Left kidney (tissue), 2 donors: Measurements from ENCODE around the gene TAOK1. TPM values are rescaled to one million over a fixed set of nuclear protein-coding genes. Genes with fewer than 3 reads are reported as not detected.

Source experiments
- DNase-seq: peaks from one replicate; pipeline ENCODE4 v3.0.0-alpha.2; 2013
- polyA plus RNA-seq: library from polyadenylated mRNA; unstranded; fragments of 120-200 nt; gene quantifications from one replicate; pipeline ENCODE4 v1.2.1, GENCODE V29; 2013; ENCODE audit not compliant: insufficient read length

Gene TAOK1
- polyA plus RNA-seq, 1 donor = 56.2 TPM

DNA sequence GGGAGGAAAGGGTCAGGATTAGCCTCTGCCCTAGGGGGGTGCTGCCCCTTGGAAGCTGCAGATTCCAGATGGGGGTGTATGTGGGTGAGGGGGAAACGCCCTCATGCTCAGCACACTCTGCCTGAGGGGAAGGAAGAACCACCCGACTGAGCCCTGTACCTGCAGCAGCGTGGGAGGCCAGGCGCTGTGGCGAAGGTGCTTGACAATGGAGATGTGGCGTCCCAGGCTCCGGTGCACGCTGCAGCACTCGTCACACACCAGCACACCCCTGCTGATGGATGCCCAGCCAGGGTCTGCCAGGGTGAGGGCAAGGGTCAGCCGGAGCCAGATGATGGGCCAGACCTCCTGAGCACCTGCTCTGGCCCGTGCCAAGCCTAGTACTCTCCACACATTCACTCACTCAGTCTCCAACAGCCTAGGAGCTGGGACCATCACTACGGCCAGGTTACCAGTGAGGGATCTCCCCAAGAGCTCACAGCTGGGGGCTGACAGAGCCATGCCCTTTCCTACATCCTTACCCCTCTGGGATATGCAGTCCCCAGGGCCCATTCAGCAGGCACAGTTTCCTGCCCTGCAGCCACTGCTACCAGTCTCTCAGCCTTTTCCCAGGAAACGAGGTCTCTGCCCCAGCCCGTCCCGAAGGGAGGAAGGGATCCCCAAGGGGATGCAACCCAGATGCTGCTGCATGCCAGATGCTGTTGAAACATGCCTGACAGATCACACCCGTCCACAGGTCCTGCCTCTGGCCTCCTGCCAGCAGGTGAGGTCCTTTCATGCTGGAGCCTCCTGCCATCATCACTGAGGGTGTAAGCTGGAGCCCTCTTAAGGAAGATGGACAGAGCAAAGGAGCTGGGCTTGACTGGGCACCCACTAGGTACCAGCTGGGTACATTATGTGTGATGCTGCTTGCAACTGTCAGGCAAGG, 193.4 kb downstream of the TAOK1 start:
- DNase-seq = no peak

- no peak for DNase-seq
These were observed 194.4 kb downstream of the TAOK1 start for GRCh38 chr17:29584452-29585079.

GRCh38 chr17:29585080-29585751, 195.1 kb downstream of the TAOK1 start:
- DNase-seq = no peak

- DNase-seq = no peak
These were observed 196.7 kb downstream of the TAOK1 start for GRCh38 chr17:29586676-29587469.

GRCh38 chr17:29587591-29587990, 197.4 kb downstream of the TAOK1 start:
- DNase-seq = no peak

- DNase-seq = no peak
These were observed 197.9 kb downstream of the TAOK1 start for GRCh38 chr17:29588017-29588561.

- no peak for DNase-seq
These were observed 198.6 kb downstream of the TAOK1 start for GRCh38 chr17:29588562-29589411.

- DNase-seq = peak; percentile 89
These were observed 199.6 kb downstream of the TAOK1 start, which contains the start of gene GIT1 for GRCh38 chr17:29589524-29590410. TSS of gene GIT1 (minus strand) at chr17:29589648. CDS start at chr17:29589378, 270 bp downstream.

DNA sequence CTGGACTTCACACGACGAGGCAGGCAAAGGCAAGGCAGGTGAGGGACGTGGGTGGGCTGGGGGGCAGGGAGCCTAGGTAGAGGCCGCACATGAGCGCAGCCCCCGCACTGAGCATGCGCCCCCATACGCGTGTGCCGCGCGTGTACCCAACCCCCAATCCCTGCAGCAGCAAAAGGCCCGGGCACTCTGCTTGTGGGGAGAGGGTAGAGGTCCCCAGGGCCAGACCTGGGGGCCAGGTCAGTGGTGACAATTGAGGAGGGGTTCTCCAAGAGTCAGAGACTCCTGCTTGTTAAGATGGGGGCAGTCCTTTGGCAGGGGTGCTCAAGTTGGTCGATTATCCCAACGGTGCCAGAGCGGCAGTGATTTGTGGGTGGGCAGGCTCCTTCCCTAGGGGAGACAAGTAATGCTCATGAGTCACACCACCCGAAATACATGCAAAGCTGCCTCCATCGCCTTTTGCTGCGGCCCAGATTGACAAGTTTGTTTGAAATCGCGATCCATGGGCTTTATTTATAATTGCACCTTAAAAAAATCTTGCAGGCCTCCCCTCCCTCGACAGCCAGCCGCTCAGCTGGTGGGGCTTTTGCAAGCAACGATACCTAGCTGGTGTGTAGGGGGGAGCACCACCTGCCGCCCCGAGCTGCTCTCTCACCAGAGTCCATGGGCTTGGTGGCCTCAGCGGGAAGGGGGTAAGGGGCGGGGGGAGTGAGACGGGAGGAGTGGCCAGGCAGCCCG, 200.4 kb downstream of the TAOK1 start:
- no peak for DNase-seq

DNA sequence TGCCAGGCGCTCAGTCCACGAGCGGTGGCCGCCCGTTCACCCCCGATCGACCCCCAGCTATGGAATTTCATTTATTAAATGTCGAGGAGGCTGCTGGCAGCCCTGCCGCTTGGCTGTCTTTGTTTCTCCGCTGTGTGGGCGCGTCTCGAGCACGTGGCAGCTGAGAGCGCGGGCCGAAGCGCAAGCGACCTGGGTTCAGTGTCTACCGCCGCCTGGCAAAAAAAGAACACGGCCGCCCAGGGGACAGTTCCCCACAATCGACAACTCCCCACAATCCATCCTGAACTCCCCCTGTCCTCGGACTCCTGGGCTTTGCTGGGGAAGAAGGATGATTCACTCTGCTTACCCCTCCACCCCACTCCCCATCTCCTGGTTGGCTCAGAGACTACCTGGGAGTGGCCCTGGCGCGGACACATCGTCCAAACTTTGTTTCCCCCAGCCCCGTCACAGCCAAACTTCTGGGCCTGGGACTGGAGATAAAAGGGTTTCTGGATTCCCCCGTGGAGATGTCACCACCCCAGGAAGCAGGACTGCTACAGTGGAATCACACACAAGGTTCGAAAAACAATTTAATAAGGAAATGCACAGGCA, 201.1 kb downstream of the TAOK1 start:
- no peak for DNase-seq

DNA sequence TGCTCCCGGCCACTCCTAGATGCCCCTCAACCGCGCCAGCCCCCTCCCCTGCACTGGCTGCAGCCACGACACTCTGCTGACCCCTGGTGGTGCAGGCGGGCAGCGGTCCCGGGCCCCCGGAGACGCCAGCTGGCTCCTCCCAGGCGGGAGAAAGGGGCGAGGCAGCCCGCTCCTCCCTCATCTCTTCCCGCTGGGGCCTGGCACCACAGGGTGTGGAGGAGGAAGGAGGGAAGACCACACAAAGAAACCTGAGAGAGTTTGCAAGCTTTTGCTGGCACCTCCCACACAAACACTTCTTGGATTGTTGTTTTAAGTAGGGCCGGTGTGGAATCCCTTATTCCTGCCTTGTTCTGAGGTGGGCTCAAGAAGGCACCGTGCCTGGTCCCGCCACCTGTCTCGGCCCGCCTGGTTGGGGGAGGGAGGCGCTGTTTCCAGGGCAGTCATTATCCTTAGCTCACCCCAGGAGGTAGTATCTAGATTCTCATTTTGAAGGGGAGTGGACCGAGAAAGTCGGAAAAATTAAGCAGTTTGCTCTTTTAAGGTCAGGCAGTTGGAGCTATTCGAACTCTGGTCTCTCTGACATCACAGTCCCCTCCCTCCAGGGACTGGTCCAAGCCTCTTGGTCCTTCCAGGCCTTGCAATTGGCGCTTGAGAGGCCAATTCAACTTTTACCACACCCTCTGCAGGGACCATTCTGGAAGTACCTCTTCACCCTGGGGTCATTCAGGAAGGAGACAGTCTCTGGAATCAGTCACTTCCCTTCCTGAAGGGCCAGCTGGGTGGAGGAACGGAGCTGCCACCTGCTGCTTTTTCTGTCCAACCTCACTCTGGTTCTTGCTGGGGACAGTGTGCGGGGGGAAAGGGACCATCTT, 201.8 kb downstream of the TAOK1 start:
- peak; percentile 93 for DNase-seq

- no peak for DNase-seq
These were observed 202.8 kb downstream of the TAOK1 start, which contains the start of gene ANKRD13B for GRCh38 chr17:29592850-29593551. TSS of gene ANKRD13B (plus strand) at chr17:29593132. CDS start at chr17:29593622, 490 bp downstream.

GRCh38 chr17:29593591-29594518, 203.7 kb downstream of the TAOK1 start:
- DNase-seq = no peak

GRCh38 chr17:29594519-29595090, 204.4 kb downstream of the TAOK1 start:
- DNase-seq = no peak
